NCI-H345 (cell line): Measurements from ENCODE around the gene RBM46.
A peak's percentile ranks its signal among the peaks of the same experiment; 100 is the strongest.

Experiments used
- DNase-seq: peaks from one replicate; lab custom pipeline; 2025; lab: John Stamatoyannopoulos, UW

Gene RBM46

GRCh38 chr4:154781126-154781982, at the start of gene RBM46:
Gene RBM46, plus strand, starts transcription at chr4:154781272. Its CDS starts 15,481 bp downstream, at chr4:154796753.
- no peak for DNase-seq

GRCh38 chr4:154731756-154732155, 49.3 kb upstream of the RBM46 start:
- DNase-seq: no peak

GRCh38 chr4:154732669-154733068, 48.4 kb upstream of the RBM46 start:
- no peak for DNase-seq

GRCh38 chr4:154736770-154737169, 44.3 kb upstream of the RBM46 start:
- no peak for DNase-seq

- no peak for DNase-seq
Measured at GRCh38 chr4:154738426-154738825, 42.6 kb upstream of the RBM46 start.

GRCh38 chr4:154739111-154739510, 42.0 kb upstream of the RBM46 start:
- DNase-seq: no peak

- no peak for DNase-seq
Measured at GRCh38 chr4:154740462-154740861, 40.6 kb upstream of the RBM46 start.

- no peak for DNase-seq
Measured at GRCh38 chr4:154741131-154741665, 39.9 kb upstream of the RBM46 start.

GRCh38 chr4:154741922-154742850, 38.9 kb upstream of the RBM46 start:
- no peak for DNase-seq

- peak; percentile 7 for DNase-seq
Measured at GRCh38 chr4:154743683-154744340, 37.3 kb upstream of the RBM46 start, which contains the start of gene LRAT. Gene LRAT, plus strand, starts transcription at chr4:154744000. Its CDS starts 327 bp downstream, at chr4:154744327.

- DNase-seq: no peak
Measured at GRCh38 chr4:154744341-154744926, 36.6 kb upstream of the RBM46 start.

- DNase-seq: no peak
Measured at GRCh38 chr4:154757713-154758112, 23.4 kb upstream of the RBM46 start.

- no peak for DNase-seq
Measured at GRCh38 chr4:154760895-154761294, 20.2 kb upstream of the RBM46 start.

- DNase-seq: no peak
Measured at GRCh38 chr4:154778264-154778663, 2.8 kb upstream of the RBM46 start.

- DNase-seq: no peak
Measured at GRCh38 chr4:154779362-154779947, 1.6 kb upstream of the RBM46 start.

- no peak for DNase-seq
Measured at GRCh38 chr4:154781983-154782293, 866 bp downstream of the RBM46 start.

- no peak for DNase-seq
Measured at GRCh38 chr4:154807042-154807630, 26.1 kb downstream of the RBM46 start.

GRCh38 chr4:154818230-154818629, 37.2 kb downstream of the RBM46 start:
- DNase-seq: no peak

GRCh38 chr4:154822775-154823174, 41.7 kb downstream of the RBM46 start:
- no peak for DNase-seq

GRCh38 chr4:154836030-154836429, 55.0 kb downstream of the RBM46 start:
- DNase-seq: no peak

GRCh38 chr4:154836513-154836912, 55.4 kb downstream of the RBM46 start:
- DNase-seq: no peak
